Activated B cell treated with CpG ODN at 0.5 μM for 24 hours (primary cell): ENCODE results near the gene SEC61B. TPM values are rescaled to one million over a fixed set of nuclear protein-coding genes. Genes with fewer than 3 reads are reported as not detected.

Experiments used
- ATAC-seq: fragments of 200-7000 bp; cut with Tn5 transposase; one replicate; pipeline ENCODE4 v1.10.0; 2021; ENCODE audit warnings: low read depth, mild to moderate bottlenecking, moderate library complexity
- CTCF ChIA-PET: fragments of 350-600 bp; sonication (Branson Sonifier 250); formaldehyde crosslinking; loops from one replicate; lab custom pipeline; 2021; ENCODE audit warnings: antibody characterized with exemption; lab: Charles Lee
- POLR2A ChIA-PET: fragments of 350-600 bp; sonication (Branson Sonifier 250); formaldehyde crosslinking; loops from one replicate; lab custom pipeline; 2021; ENCODE audit warnings: antibody characterized with exemption; lab: Charles Lee
- DNase-seq: peaks from one replicate; pipeline ENCODE4 v3.0.0; 2022
- H3K27ac Mint-ChIP-seq: one replicate; pipeline ENCODE4 v1.8.0; 2020; ENCODE audit warnings: mixed read lengths
- H3K27me3 Mint-ChIP-seq: one replicate; pipeline ENCODE4 v1.8.0; 2021; ENCODE audit warnings: mixed read lengths
- H3K36me3 Mint-ChIP-seq: one replicate; pipeline ENCODE4 v1.8.0; 2021; ENCODE audit warnings: low read depth, mixed read lengths
- H3K4me1 Mint-ChIP-seq: one replicate; pipeline ENCODE4 v1.8.0; 2021; ENCODE audit warnings: mixed read lengths
- H3K4me3 Mint-ChIP-seq: one replicate; pipeline ENCODE4 v1.8.0; 2020; ENCODE audit warnings: mild to moderate bottlenecking, mixed read lengths
- H3K9me3 Mint-ChIP-seq: one replicate; pipeline ENCODE4 v1.8.0; 2020; ENCODE audit warnings: mixed read lengths
- CTCF ChIP-seq: fragments of 200-600 bp; IDR thresholded peaks from one replicate; pipeline ENCODE4 v1.8.0; 2022; ENCODE audit warnings: antibody characterized with exemption, mild to moderate bottlenecking
- intact Hi-C: fragments of 100-400 bp; cut with micrococcal nuclease; formaldehyde crosslinking; loops from one replicate; pipeline ENCODE4 v1.15.1; 2024
- total RNA-seq: library from RNA; stranded (reverse); gene quantifications from 2 replicates; pipeline ENCODE4 v1.2.3, GENCODE V29; 2022

Gene SEC61B
- total RNA-seq = 200 and 243 TPM in 2 replicates

GRCh38 chr9:99221621-99222415 is at the start of gene SEC61B, which contains the start of gene ALG2:
TSS of gene SEC61B (plus strand) at chr9:99222282. CDS start at chr9:99222364, 82 bp downstream.
TSS of gene ALG2 (minus strand) at chr9:99221942. CDS start at chr9:99221894, 48 bp downstream.
- TF ChIP-seq CTCF = no peak
- H3K4me1 Mint-ChIP-seq = peaks cover 72% of the 10 kb centered on the region
- peak within 1 kb of the TSS; percentile 100 for H3K27ac Mint-ChIP-seq
- ChIA-PET POLR2A (interaction anchor here (0.6 to 7.1 kb wide), 33 partner anchors 9 to 863 kb away, joined by 3 to 191 read pairs (median 5); partner anchors contain the start of gene NR4A3), CTCF (interaction anchor here (1.6 to 6.0 kb wide), 5 partner anchors 11 to 58 kb away, joined by 4 to 40 read pairs (median 19); no protein-coding TSS in a partner anchor)
- intact Hi-C loops = loop anchor here (1.0 to 5.0 kb wide), 9 partner anchors 9 to 877 kb away; partner anchors contain the start of genes ERP44, INVS and TGFBR1
- H3K9me3 Mint-ChIP-seq = no peaks in the 10 kb centered on the region
- H3K36me3 Mint-ChIP-seq = peaks cover 86% of the 10 kb centered on the region
- H3K27me3 Mint-ChIP-seq = no peaks in the 10 kb centered on the region
- peak within 1 kb of the TSS; percentile 97 for H3K4me3 Mint-ChIP-seq
- DNase-seq = peak; percentile 84
- peak; percentile 89 for ATAC-seq

GRCh38 chr9:99173570-99174504 is 48.2 kb upstream of the SEC61B start:
- Mint-ChIP-seq H3K27ac (no peak overlapping the region), H3K27me3 (no peaks in the 10 kb centered on the region), H3K9me3 (no peaks in the 10 kb centered on the region), H3K4me3 (no peak overlapping the region), H3K4me1 (peaks cover 46% of the 10 kb centered on the region), H3K36me3 (no peaks in the 10 kb centered on the region)
- TF ChIP-seq CTCF = no peak
- intact Hi-C loops = no loop called here
- DNase-seq (no peak), ATAC-seq (peak; percentile 60)
- ChIA-PET POLR2A (interaction anchor here (0.6 to 3.2 kb wide), 3 partner anchors 9 to 1118 kb away, joined by 3 to 32 read pairs (median 3); partner anchors contain the start of gene NANS), CTCF (interaction anchor here (0.7 to 4.8 kb wide), 3 partner anchors 10 to 122 kb away, joined by 3 to 32 read pairs (median 4); no protein-coding TSS in a partner anchor)

- H3K4me3 Mint-ChIP-seq = no peak overlapping the region
- no peak for DNase-seq
- H3K4me1 Mint-ChIP-seq = peaks cover 70% of the 10 kb centered on the region
- ATAC-seq = no peak
- POLR2A ChIA-PET = interaction anchor here (1.9 to 5.4 kb wide), 3 partner anchors 8 to 45 kb away, joined by 8 to 63 read pairs (median 54); partner anchors contain the start of genes ALG2 and SEC61B
- H3K9me3 Mint-ChIP-seq = no peaks in the 10 kb centered on the region
- peak overlapping the region; percentile 42 for H3K27ac Mint-ChIP-seq
- TF ChIP-seq CTCF = no peak
- CTCF ChIA-PET = interaction anchor here (1.5 to 3.0 kb wide), 3 partner anchors 8 to 13 kb away, joined by 8 to 9 read pairs (median 8); no protein-coding TSS in a partner anchor
- H3K27me3 Mint-ChIP-seq = no peaks in the 10 kb centered on the region
- intact Hi-C loops = no loop called here
- peaks cover 2% of the 10 kb centered on the region for H3K36me3 Mint-ChIP-seq
These were observed 45.5 kb upstream of the SEC61B start for GRCh38 chr9:99176527-99177013.

GRCh38 chr9:99177576-99178366 is 44.3 kb upstream of the SEC61B start:
- DNase-seq (no peak), ATAC-seq (peak; percentile 10)
- Mint-ChIP-seq H3K4me3 (no peak overlapping the region), H3K27me3 (no peaks in the 10 kb centered on the region), H3K36me3 (peaks cover 2% of the 10 kb centered on the region), H3K4me1 (peaks cover 82% of the 10 kb centered on the region), H3K27ac (peak overlapping the region; percentile 68), H3K9me3 (no peaks in the 10 kb centered on the region)
- POLR2A ChIA-PET = interaction anchor here (0.8 to 5.4 kb wide), 9 partner anchors 11 to 644 kb away, joined by 3 to 63 read pairs (median 5); partner anchors contain the start of genes ALG2, NR4A3 and SEC61B
- CTCF ChIA-PET = interaction anchor here (1.5 to 3.0 kb wide), 4 partner anchors 11 to 54 kb away, joined by 6 to 9 read pairs (median 6); no protein-coding TSS in a partner anchor
- TF ChIP-seq CTCF = no peak
- intact Hi-C loops = no loop called here
